ENCODE measurements around the gene PRPF8. TPM values are rescaled to one million over a fixed set of nuclear protein-coding genes. Genes with fewer than 3 reads are reported as not detected.

Gene PRPF8
- total and polyA plus RNA-seq, 2 of the 8 experiments (the other 6 are each of a cell fraction or from before 2014, with no cell fraction given), result 329 to 337 TPM

GRCh38 chr17:1693339-1693738 lies 8.7 kb upstream of the PRPF8 start:
- no peak overlapping the region for H3K4me3 ChIP-seq (ENCODE audit: extremely low read depth in 1 of 4, insufficient read depth in 2 of 4, low read depth in 3 of 4, low read length in 4 of 4)
- TF ChIP-seq ASH2L (IDR thresholded peaks at IDR 0.05; ENCODE audit: low read length) (no peak), MAFK (IDR thresholded peaks at IDR 0.05; ENCODE audit: low read depth, low read length) (no peak), RAD21 (IDR thresholded peaks at IDR 0.05 in 1 of 2, conservative IDR thresholded peaks at IDR 0.05 in 1 of 2; ENCODE audit: low read depth in 2 of 2, low read length in 2 of 2) (no peak), RXRA (IDR thresholded peaks at IDR 0.05; ENCODE audit: insufficient read depth, low read depth, low read length) (no peak), JUN (IDR thresholded peaks at IDR 0.05; ENCODE audit: low read depth, low read length) (no peak), CHD2 (IDR thresholded peaks at IDR 0.05; ENCODE audit: low read length) (no peak), CTCF (IDR thresholded peaks at IDR 0.05; ENCODE audit: control extremely low read depth in 1 of 3, insufficient read depth in 1 of 3, low read depth in 1 of 3, low read length in 3 of 3) (no peak)
- FAIRE-seq, result no peak

More at GRCh38 chr17:1693339-1693738, 8.7 kb upstream of the PRPF8 start:
- Histone ChIP-seq H3K27me3 (replicated peaks in 1 of 4; ENCODE audit: control insufficient read depth in 3 of 4, extremely low read depth in 1 of 4, insufficient read depth in 3 of 4, low read length in 3 of 4) (no peaks in the 10 kb centered on the region), H2BK15ac (ENCODE audit: low read length) (no peak overlapping the region), H3K79me2 (ENCODE audit: control insufficient read depth in 1 of 2, insufficient read depth in 2 of 2, low read length in 2 of 2) (no peaks in the 10 kb centered on the region), H4K20me1 (replicated peaks in 1 of 2; ENCODE audit: control insufficient read depth in 1 of 2, insufficient read depth in 2 of 2, low read length in 2 of 2) (no peaks in the 10 kb centered on the region), H4K91ac (replicated peaks; ENCODE audit: insufficient read length, low read length) (no peak overlapping the region), H3K4me2 (ENCODE audit: insufficient read depth in 1 of 2, low read depth in 2 of 2, low read length in 2 of 2) (no peak overlapping the region), H3K18ac (ENCODE audit: extremely low read depth, low read length) (no peak overlapping the region), H3K4me1 (replicated peaks in 1 of 4; ENCODE audit: control insufficient read depth in 3 of 4, insufficient read depth in 4 of 4, low read length in 3 of 4) (no peaks in the 10 kb centered on the region), H4K8ac (ENCODE audit: extremely low read depth, insufficient read depth, low read length) (no peak overlapping the region), H3K56ac (replicated peaks; ENCODE audit: insufficient read length, low read depth, low read length) (no peak overlapping the region), H3K14ac (ENCODE audit: insufficient read length) (no peak overlapping the region), H3K4ac (replicated peaks; ENCODE audit: insufficient read length, low read depth, low read length) (no peak overlapping the region), H2AK5ac (ENCODE audit: low read depth, low read length) (no peak overlapping the region), H3K23me2 (ENCODE audit: low read depth, low read length) (no peaks in the 10 kb centered on the region), H4K5ac (ENCODE audit: insufficient read length, low read depth, low read length) (no peak overlapping the region), H2BK20ac (ENCODE audit: low read length) (no peak overlapping the region), H3K23ac (ENCODE audit: insufficient read length) (no peak overlapping the region), H2BK12ac (ENCODE audit: low read depth, low read length) (no peak overlapping the region), H2BK5ac (ENCODE audit: low read depth, low read length) (no peak overlapping the region), H2AFZ (ENCODE audit: low read length) (no peak overlapping the region), H3K27ac (ENCODE audit: low read depth, low read length) (no peak overlapping the region), H2BK120ac (replicated peaks; ENCODE audit: low read depth, low read length) (no peak overlapping the region), H3K9me3 (ENCODE audit: insufficient read depth in 2 of 2, low read depth in 1 of 2, low read length in 1 of 2) (peaks cover 0 to 12% of the 10 kb centered on the region in 2 experiments; a peak in 1 of 4 replicates), H3K36me3 (ENCODE audit: control insufficient read depth in 2 of 4, insufficient read depth in 4 of 4, low read length in 3 of 4) (no peaks in the 10 kb centered on the region), H3K79me1 (ENCODE audit: low read depth, low read length) (no peaks in the 10 kb centered on the region), H3K9ac (replicated peaks in 1 of 4; ENCODE audit: extremely low read depth in 1 of 4, low read depth in 3 of 4, low read length in 3 of 4) (no peak overlapping the region)
- WGBS, 2 experiments (ENCODE audit: extremely low coverage in 1 of 2, insufficient coverage in 1 of 2, insufficient read length in 1 of 2, insufficient replicate concordance in 2 of 2, low coverage in 1 of 2, low lambda C conversion rate in 2 of 2, missing lambda C conversion rate in 1 of 2), result 85% methylated on average over 7 of the region's 7 CpGs; no CpG with 5 or more reads in 1 of the 2 experiments
- CTCF ChIA-PET (ENCODE audit: partially characterized antibody), result no interaction called here
- POLR2A ChIA-PET (ENCODE audit: partially characterized antibody), result no interaction called here
- DNase-seq (ENCODE audit: low read depth in 1 of 2, low spot score in 2 of 2), result no peak
